ENCODE data around the gene LAG3. TPM values are rescaled to one million over a fixed set of nuclear protein-coding genes. Genes with fewer than 3 reads are reported as not detected.

LAG3 gene
- total RNA-seq, 4 donors from 2014 or later: not detected

DNA sequence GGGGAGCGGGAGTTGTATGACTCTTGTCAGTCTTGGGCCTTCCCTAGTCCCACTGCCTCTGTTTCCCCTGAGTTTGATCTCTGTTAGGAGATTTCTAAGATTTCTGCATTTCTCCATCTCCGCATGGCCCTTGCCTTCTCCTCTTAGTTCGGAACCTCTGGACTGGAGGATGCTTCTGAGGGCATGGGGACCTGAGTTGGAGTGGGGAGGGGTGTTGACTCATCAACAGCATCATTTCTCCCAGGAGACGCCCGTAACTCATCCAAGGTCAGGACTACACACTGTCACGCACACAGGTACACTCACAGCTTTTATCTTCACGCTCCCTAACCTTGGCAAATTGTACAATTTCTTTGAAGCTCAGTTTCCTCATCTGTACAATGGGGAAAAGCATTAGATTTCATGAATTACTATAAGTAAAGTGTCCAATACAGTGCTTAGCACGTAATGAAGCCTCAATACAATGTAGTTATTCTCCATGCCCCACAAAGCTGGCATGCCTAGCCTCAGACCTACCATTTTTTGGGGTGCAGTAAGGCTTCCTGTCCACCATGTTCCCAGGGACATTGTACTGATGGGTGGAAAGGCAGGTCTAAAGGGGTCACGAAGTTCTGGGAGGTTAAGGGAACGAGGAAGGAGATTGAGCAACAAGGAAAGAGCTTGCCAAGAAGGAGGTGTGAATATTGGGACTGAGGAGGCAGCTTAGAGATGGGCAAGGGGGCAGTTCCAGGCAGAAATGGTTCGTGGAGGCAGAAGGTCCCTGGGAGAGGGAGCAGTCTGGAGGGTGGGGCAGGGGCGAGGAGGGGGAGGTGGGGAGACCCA, 600 bp upstream of the LAG3 start:
- no peaks in the 10 kb centered on the region for H3K36me3 ChIP-seq
- no peak overlapping the region for H3K4me3 ChIP-seq
- in situ Hi-C loops (cut with MboI; ENCODE audit: low sequenced_read_pairs in 4 of 4): no loop called here
- H3K27me3 ChIP-seq: no peaks in the 10 kb centered on the region
- peak overlapping the region in 3 of 4 donors; percentile 35 to 48 (median 46) for H3K27ac ChIP-seq
- TF ChIP-seq POLR2A (IDR thresholded peaks at IDR 0.05): no peak
- TF ChIP-seq, protein P1, sequence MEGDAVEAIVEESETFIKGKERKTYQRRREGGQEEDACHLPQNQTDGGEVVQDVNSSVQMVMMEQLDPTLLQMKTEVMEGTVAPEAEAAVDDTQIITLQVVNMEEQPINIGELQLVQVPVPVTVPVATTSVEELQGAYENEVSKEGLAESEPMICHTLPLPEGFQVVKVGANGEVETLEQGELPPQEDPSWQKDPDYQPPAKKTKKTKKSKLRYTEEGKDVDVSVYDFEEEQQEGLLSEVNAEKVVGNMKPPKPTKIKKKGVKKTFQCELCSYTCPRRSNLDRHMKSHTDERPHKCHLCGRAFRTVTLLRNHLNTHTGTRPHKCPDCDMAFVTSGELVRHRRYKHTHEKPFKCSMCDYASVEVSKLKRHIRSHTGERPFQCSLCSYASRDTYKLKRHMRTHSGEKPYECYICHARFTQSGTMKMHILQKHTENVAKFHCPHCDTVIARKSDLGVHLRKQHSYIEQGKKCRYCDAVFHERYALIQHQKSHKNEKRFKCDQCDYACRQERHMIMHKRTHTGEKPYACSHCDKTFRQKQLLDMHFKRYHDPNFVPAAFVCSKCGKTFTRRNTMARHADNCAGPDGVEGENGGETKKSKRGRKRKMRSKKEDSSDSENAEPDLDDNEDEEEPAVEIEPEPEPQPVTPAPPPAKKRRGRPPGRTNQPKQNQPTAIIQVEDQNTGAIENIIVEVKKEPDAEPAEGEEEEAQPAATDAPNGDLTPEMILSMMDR (IDR thresholded peaks at IDR 0.05 in 4 of 5, conservative IDR thresholded peaks at IDR 0.05 in 1 of 5): no peak
- H3K4me1 ChIP-seq: peaks cover 12 to 20% of the 10 kb centered on the region in 2 donors
- ATAC-seq (no peak), DNase-seq (no peak)
- no peaks in the 10 kb centered on the region for H3K9me3 ChIP-seq
- intact Hi-C loops (cut with DNase I; ENCODE audit: low total_unique reads): no loop called here

DNA sequence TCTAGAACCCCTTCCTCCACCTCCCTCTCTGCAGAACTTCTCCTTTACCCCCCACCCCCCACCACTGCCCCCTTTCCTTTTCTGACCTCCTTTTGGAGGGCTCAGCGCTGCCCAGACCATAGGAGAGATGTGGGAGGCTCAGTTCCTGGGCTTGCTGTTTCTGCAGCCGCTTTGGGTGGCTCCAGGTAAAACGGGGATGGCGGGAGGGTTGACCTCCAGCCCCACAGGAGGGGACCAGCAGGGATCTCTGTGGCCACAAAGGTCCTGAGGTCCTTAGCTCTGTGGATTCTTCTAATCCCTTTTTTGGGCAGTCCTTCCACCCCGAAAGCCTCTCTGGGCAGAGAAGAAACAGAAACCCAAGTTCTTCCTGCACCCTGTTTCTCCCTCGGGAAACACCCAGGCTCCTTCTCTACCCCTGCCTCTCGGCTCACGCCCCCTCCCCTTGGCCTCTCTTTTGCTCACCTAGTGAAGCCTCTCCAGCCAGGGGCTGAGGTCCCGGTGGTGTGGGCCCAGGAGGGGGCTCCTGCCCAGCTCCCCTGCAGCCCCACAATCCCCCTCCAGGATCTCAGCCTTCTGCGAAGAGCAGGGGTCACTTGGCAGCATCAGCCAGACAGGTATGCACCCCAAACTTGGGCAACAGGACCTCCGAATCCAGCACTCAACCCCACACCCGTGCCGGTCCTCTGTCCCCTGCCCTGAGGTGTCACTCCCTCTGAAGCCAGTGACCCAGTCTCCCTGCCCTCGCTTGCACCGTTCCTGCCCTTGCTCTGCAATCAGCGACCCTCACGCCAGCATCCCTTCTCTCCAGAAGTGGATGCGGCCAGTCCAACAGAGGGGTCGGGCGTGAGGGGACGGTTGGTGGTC, 638 bp downstream of the LAG3 start:
- intact Hi-C loops (cut with DNase I; ENCODE audit: low total_unique reads) (no loop called here), in situ Hi-C loops (cut with MboI; ENCODE audit: low sequenced_read_pairs in 4 of 4) (no loop called here)
- Histone ChIP-seq H3K4me3 (no peak overlapping the region), H3K4me1 (peaks cover 9 to 11% of the 10 kb centered on the region in 2 donors), H3K27me3 (no peaks in the 10 kb centered on the region), H3K9me3 (no peaks in the 10 kb centered on the region), H3K27ac (no peak overlapping the region), H3K36me3 (no peaks in the 10 kb centered on the region)
- no peak for TF ChIP-seq POLR2A (IDR thresholded peaks at IDR 0.05)
- DNase-seq (no peak), ATAC-seq (no peak)

DNA sequence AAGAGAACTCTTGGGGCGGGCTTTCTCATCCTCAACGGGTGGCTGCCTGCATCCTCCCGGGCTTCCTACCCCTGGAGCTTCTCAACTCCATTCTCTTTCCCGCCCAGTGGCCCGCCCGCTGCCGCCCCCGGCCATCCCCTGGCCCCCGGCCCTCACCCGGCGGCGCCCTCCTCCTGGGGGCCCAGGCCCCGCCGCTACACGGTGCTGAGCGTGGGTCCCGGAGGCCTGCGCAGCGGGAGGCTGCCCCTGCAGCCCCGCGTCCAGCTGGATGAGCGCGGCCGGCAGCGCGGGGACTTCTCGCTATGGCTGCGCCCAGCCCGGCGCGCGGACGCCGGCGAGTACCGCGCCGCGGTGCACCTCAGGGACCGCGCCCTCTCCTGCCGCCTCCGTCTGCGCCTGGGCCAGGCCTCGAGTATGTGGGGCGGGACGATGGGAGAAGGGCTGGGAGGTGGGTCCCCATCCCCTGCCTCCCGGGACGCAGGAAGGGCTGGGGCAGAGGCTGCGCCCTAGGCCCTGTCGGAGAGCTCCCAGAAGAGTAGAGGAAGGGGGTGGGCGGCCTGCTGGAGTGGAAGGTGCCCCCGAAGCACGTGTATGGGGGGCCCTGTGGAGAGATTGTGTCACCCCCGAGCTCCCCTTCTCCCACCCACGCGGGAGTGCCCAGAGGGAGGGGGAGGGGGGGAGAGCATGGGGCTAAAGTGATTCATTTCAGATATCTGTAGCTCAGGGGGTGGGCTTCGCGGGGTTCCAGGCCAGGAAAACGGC, 1.5 kb downstream of the LAG3 start:
- Histone ChIP-seq H3K4me3 (no peak overlapping the region), H3K4me1 (peaks cover 9 to 11% of the 10 kb centered on the region in 2 donors), H3K27me3 (no peaks in the 10 kb centered on the region), H3K27ac (no peak overlapping the region), H3K36me3 (no peaks in the 10 kb centered on the region), H3K9me3 (no peaks in the 10 kb centered on the region)
- DNase-seq (no peak), ATAC-seq (no peak)
- intact Hi-C loops (cut with DNase I; ENCODE audit: low total_unique reads): no loop called here
- TF ChIP-seq POLR2A (IDR thresholded peaks at IDR 0.05): no peak
- TF ChIP-seq, protein P1 (IDR thresholded peaks at IDR 0.05 in 4 of 5, conservative IDR thresholded peaks at IDR 0.05 in 1 of 5): no peak
- in situ Hi-C loops (cut with MboI; ENCODE audit: low sequenced_read_pairs in 4 of 4): no loop called here

DNA sequence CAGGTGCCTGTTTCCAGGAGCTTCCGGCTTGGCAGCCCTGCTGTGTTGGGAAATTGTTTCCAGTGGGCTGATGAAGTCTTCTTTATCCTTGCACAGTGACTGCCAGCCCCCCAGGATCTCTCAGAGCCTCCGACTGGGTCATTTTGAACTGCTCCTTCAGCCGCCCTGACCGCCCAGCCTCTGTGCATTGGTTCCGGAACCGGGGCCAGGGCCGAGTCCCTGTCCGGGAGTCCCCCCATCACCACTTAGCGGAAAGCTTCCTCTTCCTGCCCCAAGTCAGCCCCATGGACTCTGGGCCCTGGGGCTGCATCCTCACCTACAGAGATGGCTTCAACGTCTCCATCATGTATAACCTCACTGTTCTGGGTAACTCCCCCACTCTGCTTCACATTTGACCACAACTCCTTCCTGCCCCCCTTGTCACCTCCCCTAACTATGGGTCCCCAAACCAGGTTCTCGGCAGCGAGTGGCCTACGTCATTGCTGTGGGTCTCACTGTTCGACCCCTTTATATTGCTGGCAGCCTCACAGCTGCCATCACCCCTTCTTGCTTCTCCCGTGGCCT, 2.3 kb downstream of the LAG3 start:
- TF ChIP-seq POLR2A (IDR thresholded peaks at IDR 0.05): no peak
- TF ChIP-seq, protein P1 (IDR thresholded peaks at IDR 0.05 in 4 of 5, conservative IDR thresholded peaks at IDR 0.05 in 1 of 5): no peak
- Histone ChIP-seq H3K4me1 (peaks cover 9 to 10% of the 10 kb centered on the region in 2 donors), H3K36me3 (no peaks in the 10 kb centered on the region), H3K9me3 (no peaks in the 10 kb centered on the region), H3K27ac (no peak overlapping the region), H3K27me3 (no peaks in the 10 kb centered on the region), H3K4me3 (no peak overlapping the region)
- no peak for DNase-seq
- in situ Hi-C loops (cut with MboI; ENCODE audit: low sequenced_read_pairs in 4 of 4): no loop called here
- intact Hi-C loops (cut with DNase I; ENCODE audit: low total_unique reads): no loop called here
- ATAC-seq: no peak
